Measurements from ENCODE around the gene POLR2E. TPM values are rescaled to one million over a fixed set of nuclear protein-coding genes. Genes with fewer than 3 reads are reported as not detected.
A peak's percentile ranks its signal among the peaks of the same experiment; 100 is the strongest.

The POLR2E gene
- total and polyA plus RNA-seq, 10 donors = 70.8 to 152 (median 120) TPM

- peak overlapping the region in 7 of 8 donors; percentile 21 to 97 (median 86) for H3K4me3 ChIP-seq
- DNase-seq = no peak
- peaks cover 0 to 42% (median 4%) of the 10 kb centered on the region in 6 donors for H3K36me3 ChIP-seq
Measured at GRCh38 chr19:1133471-1133929, 38.3 kb upstream of the POLR2E start.

DNA sequence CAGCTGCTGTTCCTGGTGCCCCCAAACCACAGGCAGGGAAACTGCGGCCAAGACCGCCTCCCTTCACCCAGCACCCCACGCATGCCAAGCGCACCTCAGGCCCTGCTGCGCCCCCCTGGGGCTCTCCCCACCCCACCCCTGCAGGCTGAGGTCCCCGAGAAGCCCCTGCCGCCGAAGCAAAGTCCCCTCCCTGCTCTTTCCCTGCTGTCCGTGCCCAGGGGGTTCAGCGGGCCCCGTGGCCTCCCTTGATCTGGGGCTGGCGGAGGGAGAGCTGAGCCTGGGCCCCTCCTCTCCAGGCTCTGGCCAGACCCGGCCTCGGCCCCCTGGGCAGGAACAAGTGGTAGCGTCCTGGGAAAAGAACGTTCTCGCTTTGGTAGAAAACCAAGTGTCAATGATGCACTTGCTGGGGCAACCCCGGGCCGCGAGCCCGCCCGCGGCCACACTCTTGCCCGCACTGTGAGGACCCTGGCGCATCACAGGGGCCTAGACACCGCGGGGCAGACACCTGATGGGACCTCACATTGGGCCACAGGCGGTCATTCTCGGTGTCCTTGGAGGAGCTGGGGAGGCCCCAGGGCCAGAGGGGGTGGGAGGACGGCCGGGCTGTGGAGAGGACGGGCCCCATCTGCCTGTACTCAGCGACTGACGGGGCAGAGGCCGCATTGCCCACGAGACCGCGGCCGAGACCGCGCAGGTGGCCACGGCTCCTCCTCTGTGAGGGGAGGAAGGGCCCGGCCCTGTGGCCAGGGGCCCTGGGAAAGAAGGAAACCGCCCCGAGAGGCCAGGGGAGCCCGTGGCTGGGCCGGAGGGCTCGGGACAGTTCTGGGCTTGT lies 37.6 kb upstream of the POLR2E start:
- H3K4me3 ChIP-seq = peak overlapping the region; percentile 58 to 97 (median 82)
- 11 to 24% (median 18%) methylated on average over 10 to 48 of the region's 48 CpGs for WGBS, 5 donors
- H3K9me3 ChIP-seq = no peaks in the 10 kb centered on the region
- no peak for TF ChIP-seq POLR2A (IDR thresholded peaks at IDR 0.05)
- peak in 1 of 3 donors; percentile 75 for TF ChIP-seq POLR2AphosphoS5 (IDR thresholded peaks at IDR 0.05)
- DNase-seq = peak; percentile 92
- no peaks in the 10 kb centered on the region for H3K27me3 ChIP-seq (replicated peaks in 1 of 7)
- peaks cover 58 to 91% (median 81%) of the 10 kb centered on the region in 6 donors for H3K4me1 ChIP-seq
- intact Hi-C loops (cut with DNase I; ENCODE audit: low total_unique reads) = no loop called here
- H3K27ac ChIP-seq = peak overlapping the region; percentile 97 to 100 (median 98)
- peaks cover 0 to 45% (median 6%) of the 10 kb centered on the region in 6 donors for H3K36me3 ChIP-seq

More at GRCh38 chr19:1133471-1133929, 38.3 kb upstream of the POLR2E start:
- peak; percentile 92 to 94 (median 92) for TF ChIP-seq POLR2AphosphoS5 (IDR thresholded peaks at IDR 0.05)
- TF ChIP-seq POLR2A (IDR thresholded peaks at IDR 0.05) = peak in 1 of 3 donors; percentile 75
- TF ChIP-seq CTCF (IDR thresholded peaks at IDR 0.05 in 8 of 11, conservative IDR thresholded peaks at IDR 0.05 in 3 of 11) = peak in 2 of 11 experiments; percentile 3 to 22
- Histone ChIP-seq H3K27ac (peak overlapping the region; percentile 97 to 100 (median 98)), H3K4me1 (peaks cover 55 to 88% (median 75%) of the 10 kb centered on the region in 6 donors), H3K27me3 (replicated peaks in 1 of 7) (no peaks in the 10 kb centered on the region), H3K9me3 (no peaks in the 10 kb centered on the region)
- WGBS, 5 donors = 47 to 82% (median 66%) methylated on average over 15 to 25 of the region's 25 CpGs
- intact Hi-C loops (cut with DNase I; ENCODE audit: low total_unique reads) = no loop called here

- peak; percentile 99 for DNase-seq
- Histone ChIP-seq H3K27me3 (replicated peaks in 1 of 7) (no peaks in the 10 kb centered on the region), H3K9me3 (no peaks in the 10 kb centered on the region), H3K27ac (peak overlapping the region; percentile 97 to 100 (median 98)), H3K4me3 (peak overlapping the region; percentile 58 to 97 (median 82)), H3K36me3 (peaks cover 3 to 54% (median 14%) of the 10 kb centered on the region in 6 donors), H3K4me1 (peaks cover 58 to 98% (median 85%) of the 10 kb centered on the region in 6 donors)
- intact Hi-C loops (cut with DNase I; ENCODE audit: low total_unique reads) = no loop called here
- 0 to 5% (median 0%) methylated on average over 7 to 64 of the region's 64 CpGs for WGBS, 5 donors
- TF ChIP-seq CTCF (IDR thresholded peaks at IDR 0.05 in 8 of 11, conservative IDR thresholded peaks at IDR 0.05 in 3 of 11) (peak in 2 of 11 experiments; percentile 27 to 28), POLR2A (IDR thresholded peaks at IDR 0.05) (peak in 2 of 3 donors; percentile 26 to 43), POLR2AphosphoS5 (IDR thresholded peaks at IDR 0.05) (peak; percentile 90 to 95 (median 94))
Measured at GRCh38 chr19:1131718-1132551, 36.8 kb upstream of the POLR2E start.
